ENCODE measurements around the gene P2RX2.

DNA sequence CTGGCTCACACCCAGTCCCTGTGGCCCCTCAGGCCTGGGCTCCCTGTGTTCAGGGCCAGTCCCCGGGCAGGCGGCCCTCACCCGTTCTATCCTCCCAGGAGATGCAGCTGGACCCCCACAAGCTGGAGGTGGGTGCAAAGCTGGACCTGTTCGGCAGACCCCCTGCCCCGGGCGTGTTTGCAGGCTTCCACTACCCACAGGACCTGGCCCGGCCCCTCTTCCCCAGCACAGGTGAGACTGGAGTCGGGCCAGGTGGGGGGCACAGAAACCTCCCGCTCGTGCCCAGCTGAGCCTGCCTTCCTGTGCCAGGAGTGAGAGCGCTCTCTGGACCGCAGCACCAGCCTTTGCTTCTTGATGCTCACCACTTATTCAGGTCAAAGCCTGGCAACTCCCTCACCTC lies 41.9 kb upstream of the P2RX2 start:
- TF ChIP-seq, protein P1, sequence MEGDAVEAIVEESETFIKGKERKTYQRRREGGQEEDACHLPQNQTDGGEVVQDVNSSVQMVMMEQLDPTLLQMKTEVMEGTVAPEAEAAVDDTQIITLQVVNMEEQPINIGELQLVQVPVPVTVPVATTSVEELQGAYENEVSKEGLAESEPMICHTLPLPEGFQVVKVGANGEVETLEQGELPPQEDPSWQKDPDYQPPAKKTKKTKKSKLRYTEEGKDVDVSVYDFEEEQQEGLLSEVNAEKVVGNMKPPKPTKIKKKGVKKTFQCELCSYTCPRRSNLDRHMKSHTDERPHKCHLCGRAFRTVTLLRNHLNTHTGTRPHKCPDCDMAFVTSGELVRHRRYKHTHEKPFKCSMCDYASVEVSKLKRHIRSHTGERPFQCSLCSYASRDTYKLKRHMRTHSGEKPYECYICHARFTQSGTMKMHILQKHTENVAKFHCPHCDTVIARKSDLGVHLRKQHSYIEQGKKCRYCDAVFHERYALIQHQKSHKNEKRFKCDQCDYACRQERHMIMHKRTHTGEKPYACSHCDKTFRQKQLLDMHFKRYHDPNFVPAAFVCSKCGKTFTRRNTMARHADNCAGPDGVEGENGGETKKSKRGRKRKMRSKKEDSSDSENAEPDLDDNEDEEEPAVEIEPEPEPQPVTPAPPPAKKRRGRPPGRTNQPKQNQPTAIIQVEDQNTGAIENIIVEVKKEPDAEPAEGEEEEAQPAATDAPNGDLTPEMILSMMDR (IDR thresholded peaks at IDR 0.05; ENCODE audit: low read depth, low read length, poor library complexity, severe bottlenecking) = no peak
- TF ChIP-seq EZH2phosphoT487 (IDR thresholded peaks at IDR 0.05; ENCODE audit: borderline replicate concordance, low read length) = no peak
